HG02610 (cell line): ENCODE results near the gene SCN2A.
"Not testable (repeated sequence)": the region's sequence is repeated elsewhere in the genome, so short reads cannot be mapped to it uniquely, and the experiment has no call there.

Source experiments
- ATAC-seq: cut with Tn5 transposase; IDR thresholded peaks from one replicate; pipeline ENCODE4 v1.9.1; 2021; ENCODE audit warnings: mild to moderate bottlenecking, moderate library complexity; ENCODE audit not compliant: unreplicated experiment

SCN2A gene

GRCh38 chr2:165312999-165313398 lies 73.8 kb downstream of the SCN2A start:
- ATAC-seq = no peak

DNA sequence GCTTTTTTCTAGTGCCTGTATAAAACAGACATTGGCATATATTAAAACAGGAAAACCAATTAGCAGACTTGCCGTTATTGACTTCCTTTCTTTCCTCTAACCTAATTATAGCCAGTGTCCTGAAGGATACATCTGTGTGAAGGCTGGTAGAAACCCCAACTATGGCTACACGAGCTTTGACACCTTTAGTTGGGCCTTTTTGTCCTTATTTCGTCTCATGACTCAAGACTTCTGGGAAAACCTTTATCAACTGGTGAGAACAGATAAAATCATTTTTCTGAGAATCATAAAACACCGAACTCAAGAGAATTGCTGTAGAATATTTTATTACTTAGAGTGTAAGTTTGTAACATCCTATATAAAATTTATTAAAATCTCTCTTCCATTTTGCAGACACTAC lies 74.3 kb downstream of the SCN2A start:
- no peak for ATAC-seq

- ATAC-seq = no peak
Observed at GRCh38 chr2:165328272-165328671, 89.1 kb downstream of the SCN2A start.

DNA sequence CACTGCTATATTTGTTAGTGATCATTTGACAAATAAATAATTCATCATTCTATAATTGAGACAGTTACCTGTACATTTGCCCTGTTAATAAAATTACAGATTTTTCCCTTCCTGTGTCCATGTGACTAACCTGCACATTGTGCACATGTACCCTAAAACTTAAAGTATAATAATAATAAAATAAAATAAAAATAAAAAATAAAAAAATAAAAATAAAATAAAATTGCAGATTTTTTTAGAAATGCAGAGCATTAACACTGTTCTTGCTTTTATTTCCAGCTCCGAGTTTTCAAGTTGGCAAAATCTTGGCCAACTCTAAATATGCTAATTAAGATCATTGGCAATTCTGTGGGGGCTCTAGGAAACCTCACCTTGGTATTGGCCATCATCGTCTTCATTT lies 105.1 kb downstream of the SCN2A start:
- not testable (repeated sequence) for ATAC-seq

DNA sequence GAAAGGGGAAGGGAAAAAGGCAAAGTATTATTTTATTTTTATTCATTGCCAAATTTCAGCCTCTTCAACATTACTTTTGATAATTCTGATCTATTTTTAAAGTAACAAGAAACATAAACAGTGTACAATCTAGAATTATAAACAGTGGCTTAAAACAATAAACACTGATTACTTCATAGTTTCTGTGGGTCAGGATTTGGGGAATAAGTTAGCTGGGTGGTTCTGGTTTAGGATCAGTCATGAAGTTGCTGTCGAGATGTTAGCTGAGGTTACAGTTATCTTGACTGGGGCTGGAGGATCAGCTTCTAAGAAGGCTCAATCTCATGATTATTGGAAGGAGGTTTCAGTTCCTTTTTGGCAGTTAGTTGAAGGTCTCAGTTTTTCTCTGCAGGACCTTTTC lies 109.2 kb downstream of the SCN2A start:
- no peak for ATAC-seq

DNA sequence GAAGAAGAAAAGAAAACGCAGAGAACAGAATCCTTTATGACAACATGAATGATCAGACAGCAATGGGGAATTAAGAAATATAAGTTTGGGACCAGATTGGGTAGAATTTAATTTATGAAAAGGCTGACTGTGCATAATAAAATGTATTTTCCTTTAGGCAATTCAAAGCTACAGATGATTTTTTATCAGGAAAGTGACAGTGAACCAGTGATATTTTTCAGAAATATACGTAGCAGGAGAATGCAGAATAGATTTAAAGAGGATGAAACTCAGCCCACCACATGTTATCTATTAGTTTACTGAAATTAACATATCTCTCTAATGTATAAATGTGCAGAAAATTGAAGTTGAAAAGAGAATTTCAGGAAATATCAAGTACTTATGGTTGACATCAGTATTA lies 110.0 kb downstream of the SCN2A start:
- ATAC-seq = no peak

GRCh38 chr2:165357758-165358157 lies 118.5 kb downstream of the SCN2A start:
- ATAC-seq = peak; percentile 67

DNA sequence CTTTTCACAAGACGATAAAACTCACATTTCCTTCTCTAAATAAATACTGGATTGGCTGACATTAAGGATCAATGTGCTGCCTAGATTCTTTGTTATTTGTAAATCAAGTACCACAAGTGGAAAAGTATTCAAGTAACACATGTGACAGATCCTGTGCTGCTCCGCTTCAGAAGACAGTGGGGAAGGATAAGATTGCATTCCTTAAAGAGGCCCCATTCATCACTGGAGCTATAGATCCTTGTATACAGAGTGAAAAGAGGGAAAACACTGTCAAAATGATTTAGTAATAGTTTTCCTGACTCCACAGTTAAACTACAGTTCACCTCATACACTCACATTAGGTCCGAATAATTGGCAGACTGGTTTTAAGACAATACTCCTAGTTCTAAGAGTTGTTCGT lies 122.3 kb downstream of the SCN2A start:
- ATAC-seq = no peak

DNA sequence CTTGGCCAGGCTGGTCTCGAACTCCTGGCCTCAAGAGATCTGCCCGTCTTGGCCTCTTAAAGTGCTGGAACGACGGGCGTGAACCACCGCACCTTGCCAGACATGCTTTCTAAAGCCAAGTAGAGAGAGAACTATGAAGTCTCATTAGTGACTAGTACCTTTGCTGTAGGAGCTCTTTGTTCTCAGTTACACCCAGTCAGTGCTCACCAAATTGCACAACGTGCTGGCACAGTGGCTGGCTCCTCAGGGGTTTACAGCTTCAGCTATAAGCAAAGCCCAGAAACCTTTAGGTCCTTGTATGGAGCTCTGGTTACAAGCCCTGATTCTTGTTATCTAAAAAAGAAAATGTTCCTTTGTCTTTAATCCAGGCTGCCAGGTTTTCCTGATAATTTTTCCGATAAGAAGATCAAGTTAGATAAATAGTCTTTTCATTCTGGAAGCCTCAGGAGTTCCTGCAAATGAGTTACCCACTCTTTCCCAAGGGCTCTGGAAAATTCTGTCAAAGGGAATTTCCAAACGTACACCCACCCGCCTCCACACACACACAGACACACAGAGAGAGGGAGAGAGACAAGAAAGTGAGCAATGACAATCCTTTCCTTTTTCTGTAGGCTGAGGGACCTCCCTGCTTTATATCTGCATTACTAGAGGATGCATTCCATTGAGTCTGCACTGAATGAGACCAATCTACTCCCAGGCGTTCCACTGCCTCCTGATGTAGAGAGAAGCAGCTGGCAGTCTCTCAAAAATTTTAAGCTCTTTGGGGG lies 130.1 kb downstream of the SCN2A start:
- no peak for ATAC-seq

GRCh38 chr2:165369898-165370296 lies 130.7 kb downstream of the SCN2A start:
- ATAC-seq = no peak

DNA sequence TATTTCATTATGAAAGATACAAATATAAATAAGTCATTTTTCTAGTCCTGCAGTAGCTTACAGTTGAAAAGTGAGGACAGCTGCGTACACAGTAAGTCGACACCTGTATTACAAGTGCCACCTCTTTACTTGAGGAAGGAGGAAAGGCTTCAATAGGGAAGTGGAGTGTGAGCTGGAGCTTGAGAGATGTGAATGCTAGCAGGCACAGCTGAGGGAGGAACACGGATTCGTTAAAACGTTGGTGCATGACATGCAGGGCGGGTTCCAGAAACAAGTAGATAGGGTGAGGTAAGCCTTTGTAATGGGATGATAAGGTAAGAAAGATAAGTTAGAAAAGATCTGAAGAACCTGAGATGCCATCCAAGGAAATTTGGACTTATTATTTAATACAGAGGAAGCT lies 132.1 kb downstream of the SCN2A start:
- ATAC-seq = no peak

GRCh38 chr2:165373278-165374010 lies 134.2 kb downstream of the SCN2A start:
- ATAC-seq = no peak

DNA sequence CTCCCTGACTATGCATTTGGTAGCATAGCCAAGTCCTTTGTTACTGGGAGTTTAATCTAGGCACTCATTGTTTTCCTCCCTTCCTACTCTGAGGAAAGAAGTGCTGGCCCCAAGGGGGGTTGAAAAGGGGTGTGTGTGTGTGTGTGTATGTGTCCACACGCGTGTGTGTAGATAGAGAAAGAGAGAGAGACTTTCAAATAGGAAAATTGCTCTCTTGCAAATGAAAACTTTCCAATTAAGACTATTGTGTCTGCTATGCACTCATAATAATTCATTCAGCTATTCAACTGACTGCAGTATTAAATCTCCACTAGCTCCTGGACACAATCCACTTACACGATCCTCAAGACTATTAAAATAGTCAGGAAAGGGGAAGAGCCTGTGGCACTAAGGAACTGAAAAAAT lies 137.4 kb downstream of the SCN2A start:
- ATAC-seq = no peak

- ATAC-seq = no peak
Observed at GRCh38 chr2:165382362-165382761, 143.1 kb downstream of the SCN2A start.

- ATAC-seq = no peak
Observed at GRCh38 chr2:165390875-165391274, 151.7 kb downstream of the SCN2A start.

DNA sequence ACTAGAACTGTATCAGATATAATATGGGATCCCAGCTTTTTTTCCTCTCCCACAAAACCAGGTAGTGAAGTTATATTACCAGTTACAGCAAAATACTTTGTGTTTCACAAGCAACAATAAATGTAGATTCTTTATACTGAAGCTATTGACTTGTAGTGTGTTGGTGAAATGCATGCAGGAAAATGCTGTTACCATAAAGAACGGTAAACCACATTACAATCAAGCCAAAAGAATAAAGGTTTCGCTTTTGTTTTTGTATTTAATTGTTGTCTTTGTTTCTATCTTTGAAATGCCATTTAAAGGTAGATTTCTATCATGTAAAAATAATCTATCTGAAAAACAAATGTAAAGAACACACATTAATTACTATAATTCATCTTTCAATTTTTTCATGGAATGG lies 152.6 kb downstream of the SCN2A start:
- no peak for ATAC-seq

DNA sequence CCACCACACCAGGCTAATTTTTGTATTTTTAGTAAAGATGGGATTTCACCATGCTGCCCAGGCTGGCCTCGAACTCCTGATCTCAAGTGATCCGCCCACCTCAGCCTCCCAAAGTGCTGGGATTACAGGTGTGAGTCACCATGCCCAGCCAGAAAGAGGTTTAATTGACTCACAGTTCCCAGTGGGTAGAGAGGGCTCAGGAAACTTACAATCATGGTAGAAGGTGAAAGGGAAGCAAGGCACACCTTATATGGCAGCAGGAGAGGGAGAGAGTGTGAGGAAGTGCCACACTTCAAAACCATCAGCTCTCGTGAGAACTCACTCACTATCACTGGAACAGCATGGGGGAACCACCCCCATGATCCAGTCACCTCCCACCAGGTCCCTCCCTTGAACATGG lies 159.4 kb downstream of the SCN2A start:
- not testable (repeated sequence) for ATAC-seq

DNA sequence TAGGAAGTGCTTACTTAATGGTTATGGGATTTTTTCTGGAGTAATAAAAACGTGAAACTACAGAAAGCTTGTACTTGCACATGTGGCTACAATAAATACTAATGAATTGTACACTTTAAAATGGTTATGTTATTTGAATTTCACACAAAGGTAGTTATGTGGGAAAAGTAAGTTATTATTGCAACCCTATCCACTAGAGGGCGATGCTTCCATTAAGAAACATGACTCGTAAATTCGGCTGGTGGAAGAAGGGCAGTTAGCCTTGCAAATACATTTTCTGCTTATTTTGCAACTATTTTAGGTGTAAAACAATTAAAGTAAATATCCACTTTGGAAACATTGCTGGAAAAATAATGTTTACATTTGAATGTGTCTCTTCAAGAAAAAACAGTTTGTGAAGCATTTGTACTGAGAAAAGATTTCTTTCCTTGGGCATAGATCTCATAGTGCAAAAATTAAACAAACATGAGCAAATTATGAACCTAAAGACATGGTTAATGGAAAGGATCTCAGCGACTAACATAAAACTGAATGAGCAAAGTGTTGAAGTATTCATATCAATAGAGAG lies 162.2 kb downstream of the SCN2A start:
- ATAC-seq = peak; percentile 59

DNA sequence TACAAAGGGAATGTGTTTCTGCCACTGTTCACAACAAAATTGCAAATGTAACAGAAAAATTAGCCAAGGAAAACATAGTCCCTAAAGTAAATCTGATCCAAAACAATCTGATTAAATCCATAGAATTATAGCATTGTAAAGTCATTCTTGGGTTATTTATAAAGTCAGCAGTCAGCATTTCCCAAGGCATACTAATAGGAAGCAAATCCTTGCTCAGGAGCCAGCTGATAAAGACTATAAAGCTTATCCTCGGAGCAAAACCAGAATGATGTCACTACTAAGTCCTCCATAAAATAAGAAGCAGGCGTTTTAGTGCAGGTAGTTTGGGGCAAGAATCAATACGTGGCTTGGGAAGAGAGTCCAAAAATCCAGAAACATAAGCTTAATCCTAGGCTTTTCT lies 162.9 kb downstream of the SCN2A start:
- no peak for ATAC-seq

GRCh38 chr2:165406173-165406572 lies 167.0 kb downstream of the SCN2A start:
- no peak for ATAC-seq

DNA sequence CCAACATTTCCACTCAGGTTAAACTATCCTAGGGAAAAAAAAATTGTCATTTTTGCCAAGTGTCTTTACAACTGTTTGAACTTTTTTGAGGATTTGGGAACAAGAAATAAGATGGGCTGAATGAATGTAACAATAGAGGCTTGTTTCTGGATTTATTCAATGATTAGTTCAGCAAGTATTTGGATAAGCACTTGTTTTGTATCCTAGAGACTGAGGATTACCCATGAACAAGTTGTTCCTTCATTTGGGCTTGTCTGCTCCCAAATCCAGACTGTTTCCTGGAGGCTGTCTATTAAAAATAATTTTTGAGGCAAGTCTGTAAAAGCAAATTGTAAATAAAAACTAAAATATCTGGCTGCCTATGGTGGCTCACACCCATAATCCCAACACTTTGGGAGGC lies 168.3 kb downstream of the SCN2A start:
- no peak for ATAC-seq

GRCh38 chr2:165408186-165408585 lies 169.0 kb downstream of the SCN2A start:
- no peak for ATAC-seq
